ENCODE results near the gene GIGYF2. TPM values are rescaled to one million over a fixed set of nuclear protein-coding genes. Genes with fewer than 3 reads are reported as not detected.

The GIGYF2 gene
- total RNA-seq, 2 experiments from 2014 or later = 50.5 to 60.9 TPM

DNA sequence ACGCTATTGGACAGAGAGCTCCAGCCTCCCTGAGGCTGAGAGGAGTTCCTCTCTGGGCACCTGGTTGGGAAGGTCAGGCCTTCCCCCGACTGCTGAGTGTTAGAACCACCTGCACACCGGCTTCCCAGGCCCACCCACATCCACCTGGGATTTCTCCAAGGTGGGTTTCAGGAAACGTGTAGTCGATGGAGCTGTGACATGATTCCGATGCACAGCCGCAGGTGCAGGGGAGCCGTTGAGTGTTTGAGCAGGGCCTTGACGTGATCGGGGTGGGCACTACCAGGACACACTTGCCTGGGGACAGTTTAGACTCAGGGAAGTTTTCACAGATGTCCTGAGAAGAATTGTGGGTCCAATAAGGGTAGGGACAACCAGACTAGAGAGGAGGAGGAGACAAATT lies 21.8 kb upstream of the GIGYF2 start:
- Histone ChIP-seq H3K79me2 (ENCODE audit: insufficient read depth, low read depth, low read length) (no peaks in the 10 kb centered on the region), H3K9me3 (ENCODE audit: low read length) (no peaks in the 10 kb centered on the region), H4K20me1 (ENCODE audit: insufficient read depth, low read length) (no peaks in the 10 kb centered on the region), H3K9me2 (ENCODE audit: insufficient read depth, low read length) (no peaks in the 10 kb centered on the region), H3K4me1 (ENCODE audit: insufficient read depth, low read length, poor library complexity, severe bottlenecking) (no peaks in the 10 kb centered on the region), H3K4me2 (ENCODE audit: low read length) (no peak overlapping the region), H3K27ac (ENCODE audit: low read depth, low read length, poor library complexity, severe bottlenecking) (no peak overlapping the region), H3K36me3 (ENCODE audit: insufficient read depth, low read length) (no peaks in the 10 kb centered on the region), H2AFZ (ENCODE audit: low read length) (no peak overlapping the region), H3K4me3 (ENCODE audit: low read depth, low read length, poor library complexity, severe bottlenecking) (no peak overlapping the region)
- POLR2A ChIA-PET = no interaction called here
- no TSS peak for BruUV-seq (replicated peaks)
- no peak for TF ChIP-seq EZH2phosphoT487 (IDR thresholded peaks at IDR 0.05; ENCODE audit: borderline replicate concordance, low read depth, low read length)
- TF ChIP-seq, protein P1, sequence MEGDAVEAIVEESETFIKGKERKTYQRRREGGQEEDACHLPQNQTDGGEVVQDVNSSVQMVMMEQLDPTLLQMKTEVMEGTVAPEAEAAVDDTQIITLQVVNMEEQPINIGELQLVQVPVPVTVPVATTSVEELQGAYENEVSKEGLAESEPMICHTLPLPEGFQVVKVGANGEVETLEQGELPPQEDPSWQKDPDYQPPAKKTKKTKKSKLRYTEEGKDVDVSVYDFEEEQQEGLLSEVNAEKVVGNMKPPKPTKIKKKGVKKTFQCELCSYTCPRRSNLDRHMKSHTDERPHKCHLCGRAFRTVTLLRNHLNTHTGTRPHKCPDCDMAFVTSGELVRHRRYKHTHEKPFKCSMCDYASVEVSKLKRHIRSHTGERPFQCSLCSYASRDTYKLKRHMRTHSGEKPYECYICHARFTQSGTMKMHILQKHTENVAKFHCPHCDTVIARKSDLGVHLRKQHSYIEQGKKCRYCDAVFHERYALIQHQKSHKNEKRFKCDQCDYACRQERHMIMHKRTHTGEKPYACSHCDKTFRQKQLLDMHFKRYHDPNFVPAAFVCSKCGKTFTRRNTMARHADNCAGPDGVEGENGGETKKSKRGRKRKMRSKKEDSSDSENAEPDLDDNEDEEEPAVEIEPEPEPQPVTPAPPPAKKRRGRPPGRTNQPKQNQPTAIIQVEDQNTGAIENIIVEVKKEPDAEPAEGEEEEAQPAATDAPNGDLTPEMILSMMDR (conservative IDR thresholded peaks at IDR 0.05; ENCODE audit: low read length) = no peak
- intact Hi-C loops (cut with micrococcal nuclease; ENCODE audit: unreplicated experiment) = no loop called here
- CTCF ChIA-PET (ENCODE audit: unreplicated experiment) = no interaction called here
- DNase-seq (ENCODE audit: low spot score) = no peak

DNA sequence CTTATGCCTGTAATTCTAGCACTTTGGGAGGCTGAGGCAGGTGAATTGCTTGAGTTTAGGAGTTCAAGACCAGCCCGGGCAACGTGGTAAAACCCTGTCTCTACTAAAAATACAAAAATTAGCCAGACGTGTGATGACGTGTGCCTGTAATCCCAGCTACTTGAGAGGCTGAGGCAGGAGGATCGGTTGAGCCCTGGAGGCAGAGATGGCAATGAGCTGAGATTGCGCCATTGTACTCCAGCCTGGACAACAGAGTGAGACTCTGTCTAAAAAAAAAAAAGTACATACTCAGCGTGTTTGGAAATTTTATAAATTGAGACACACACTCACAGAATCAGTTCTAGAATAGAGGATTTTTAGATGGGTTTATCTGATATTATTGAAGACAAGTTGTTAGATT lies 17.1 kb upstream of the GIGYF2 start:
- POLR2A ChIA-PET = interaction anchor here (0.7 kb wide), 1 partner anchor 118 kb away, joined by 4 read pairs; no protein-coding TSS in a partner anchor
- CTCF ChIA-PET (ENCODE audit: unreplicated experiment) = interaction anchor here (0.6 kb wide), 1 partner anchor 156 kb away, joined by 3 read pairs; no protein-coding TSS in a partner anchor
- Histone ChIP-seq H3K36me3 (ENCODE audit: insufficient read depth, low read length) (no peaks in the 10 kb centered on the region), H3K27ac (ENCODE audit: low read depth, low read length, poor library complexity, severe bottlenecking) (no peak overlapping the region), H3K4me1 (ENCODE audit: insufficient read depth, low read length, poor library complexity, severe bottlenecking) (no peaks in the 10 kb centered on the region), H3K9me3 (ENCODE audit: low read length) (no peaks in the 10 kb centered on the region), H3K4me3 (ENCODE audit: low read depth, low read length, poor library complexity, severe bottlenecking) (no peak overlapping the region), H3K79me2 (ENCODE audit: insufficient read depth, low read depth, low read length) (no peaks in the 10 kb centered on the region), H3K4me2 (ENCODE audit: low read length) (no peak overlapping the region), H3K9me2 (ENCODE audit: insufficient read depth, low read length) (no peaks in the 10 kb centered on the region), H2AFZ (ENCODE audit: low read length) (no peak overlapping the region), H4K20me1 (ENCODE audit: insufficient read depth, low read length) (no peaks in the 10 kb centered on the region)
- TF ChIP-seq, protein P1 (conservative IDR thresholded peaks at IDR 0.05; ENCODE audit: low read length) = no peak
- no peak for TF ChIP-seq EZH2phosphoT487 (IDR thresholded peaks at IDR 0.05; ENCODE audit: borderline replicate concordance, low read depth, low read length)
- no TSS peak for BruUV-seq (replicated peaks)
- DNase-seq (ENCODE audit: low spot score) = no peak
- intact Hi-C loops (cut with micrococcal nuclease; ENCODE audit: unreplicated experiment) = no loop called here

DNA sequence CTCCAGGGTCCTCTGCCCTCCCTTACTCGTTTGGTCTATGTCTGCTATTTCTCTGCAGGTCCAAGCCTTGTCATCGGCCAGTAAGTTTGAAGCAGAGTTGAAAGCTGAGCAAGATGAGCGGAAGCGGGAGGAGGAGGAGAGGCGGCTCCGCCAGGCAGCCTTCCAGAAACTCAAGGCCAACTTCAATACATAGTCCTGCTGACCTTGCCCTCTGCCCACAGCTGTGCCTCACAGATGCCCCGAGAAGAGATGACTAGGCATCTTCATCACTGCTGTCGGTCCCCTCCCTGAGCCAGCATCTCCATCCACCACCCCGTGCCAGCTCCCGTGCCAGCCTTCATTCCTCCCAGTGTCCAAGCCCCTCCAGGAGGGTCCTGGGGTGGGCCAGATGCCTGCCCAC lies 15.6 kb upstream of the GIGYF2 start:
- TF ChIP-seq, protein P1 (conservative IDR thresholded peaks at IDR 0.05; ENCODE audit: low read length) = no peak
- no peak for TF ChIP-seq EZH2phosphoT487 (IDR thresholded peaks at IDR 0.05; ENCODE audit: borderline replicate concordance, low read depth, low read length)
- intact Hi-C loops (cut with micrococcal nuclease; ENCODE audit: unreplicated experiment) = no loop called here

More for the DNA sequence above, 15.6 kb upstream of the GIGYF2 start:
- no peak overlapping the region for H2AFZ ChIP-seq (ENCODE audit: low read length)
- H3K79me2 ChIP-seq (ENCODE audit: insufficient read depth, low read depth, low read length) = no peaks in the 10 kb centered on the region
- no peak overlapping the region for H3K4me2 ChIP-seq (ENCODE audit: low read length)
- no peak for DNase-seq (ENCODE audit: low spot score)
- H4K20me1 ChIP-seq (ENCODE audit: insufficient read depth, low read length) = no peaks in the 10 kb centered on the region
- no peaks in the 10 kb centered on the region for H3K9me3 ChIP-seq (ENCODE audit: low read length)
- no peak overlapping the region for H3K4me3 ChIP-seq (ENCODE audit: low read depth, low read length, poor library complexity, severe bottlenecking)
- no peaks in the 10 kb centered on the region for H3K36me3 ChIP-seq (ENCODE audit: insufficient read depth, low read length)
- ChIA-PET POLR2A (interaction anchor here (0.8 kb wide), 1 partner anchor 15 kb away, joined by 3 read pairs; no protein-coding TSS in a partner anchor), CTCF (ENCODE audit: unreplicated experiment) (no interaction called here)
- no TSS peak for BruUV-seq (replicated peaks)
- no peaks in the 10 kb centered on the region for H3K4me1 ChIP-seq (ENCODE audit: insufficient read depth, low read length, poor library complexity, severe bottlenecking)
- no peaks in the 10 kb centered on the region for H3K9me2 ChIP-seq (ENCODE audit: insufficient read depth, low read length)
- no peak overlapping the region for H3K27ac ChIP-seq (ENCODE audit: low read depth, low read length, poor library complexity, severe bottlenecking)
